Right renal pelvis (tissue), 4 donors: ENCODE measurements around the gene IDUA. TPM values are rescaled to one million over a fixed set of nuclear protein-coding genes. Genes with fewer than 3 reads are reported as not detected.

Experiments used
- DNase-seq, 4 donors: peaks; one replicate each; pipeline ENCODE4 v3.0.0-alpha.2; 2013; ENCODE audit warnings: low read depth in 4 of 4, low spot score in 3 of 4, missing footprints in 1 of 4
- polyA plus RNA-seq, 4 donors: library from polyadenylated mRNA; unstranded; fragments of 120-200 nt; gene quantifications; one replicate each; pipeline ENCODE4 v1.2.1, GENCODE V29; 2013; ENCODE audit not compliant: insufficient read length in 4 of 4

IDUA gene
- polyA plus RNA-seq, 4 donors, result 10.2 to 19.2 (median 12.9) TPM

DNA sequence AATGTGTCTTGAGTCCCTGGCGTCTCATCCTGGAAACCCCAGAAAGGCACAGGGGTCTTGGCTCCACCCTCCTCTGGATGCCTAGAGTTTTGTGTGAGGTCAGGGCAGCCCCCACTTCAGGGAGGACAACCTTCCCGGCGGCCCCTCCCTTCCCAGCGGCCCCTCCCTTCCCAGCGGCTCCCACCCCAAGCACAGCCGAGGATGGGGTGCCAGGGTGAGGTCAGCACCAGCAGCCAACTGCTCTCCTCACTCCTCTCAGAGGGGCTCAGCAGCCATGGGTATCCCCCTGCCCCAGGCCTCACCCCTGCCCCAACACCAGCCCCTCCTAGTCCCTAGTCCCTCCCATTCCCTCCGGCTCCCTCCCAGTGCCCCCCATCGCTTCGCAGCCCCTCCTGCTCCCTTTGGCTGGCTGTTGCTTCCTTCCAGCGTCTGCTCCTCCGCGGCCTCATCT, 30.9 kb upstream of the IDUA start:
- no peak for DNase-seq

DNA sequence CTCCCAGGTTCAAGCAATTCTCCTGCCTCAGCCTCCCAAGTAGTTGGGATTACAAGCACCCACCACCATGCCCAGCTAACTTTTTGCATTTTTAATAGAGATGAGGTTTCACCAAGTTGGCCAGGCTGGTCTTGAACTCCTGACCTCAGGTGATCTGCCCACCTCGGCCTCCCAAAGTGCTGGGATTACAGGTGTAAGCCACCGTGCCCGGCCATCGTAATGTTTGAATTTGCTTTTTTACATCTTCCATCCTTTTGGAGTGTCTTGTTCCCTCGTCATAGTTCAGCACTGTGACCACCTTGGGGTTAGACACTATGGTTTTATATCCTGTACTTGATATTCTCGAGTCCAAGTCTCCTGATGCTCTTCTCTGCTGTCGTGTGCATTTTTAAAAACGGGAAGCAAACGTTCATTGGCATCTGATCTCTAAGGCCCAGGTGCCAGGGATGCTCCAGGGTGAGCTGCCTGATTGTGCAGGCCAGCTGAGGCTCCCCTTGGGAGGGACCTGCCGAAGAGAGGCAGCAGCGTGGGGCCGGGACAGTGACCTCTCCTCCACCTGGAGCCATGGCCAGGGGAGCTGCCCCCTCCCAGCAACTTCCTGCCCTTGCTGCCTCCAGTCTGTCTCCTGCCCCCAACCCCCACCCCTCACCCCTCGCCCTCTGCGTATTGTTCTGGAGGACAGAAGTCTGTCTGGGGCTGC, 30.2 kb upstream of the IDUA start:
- no peak for DNase-seq

DNA sequence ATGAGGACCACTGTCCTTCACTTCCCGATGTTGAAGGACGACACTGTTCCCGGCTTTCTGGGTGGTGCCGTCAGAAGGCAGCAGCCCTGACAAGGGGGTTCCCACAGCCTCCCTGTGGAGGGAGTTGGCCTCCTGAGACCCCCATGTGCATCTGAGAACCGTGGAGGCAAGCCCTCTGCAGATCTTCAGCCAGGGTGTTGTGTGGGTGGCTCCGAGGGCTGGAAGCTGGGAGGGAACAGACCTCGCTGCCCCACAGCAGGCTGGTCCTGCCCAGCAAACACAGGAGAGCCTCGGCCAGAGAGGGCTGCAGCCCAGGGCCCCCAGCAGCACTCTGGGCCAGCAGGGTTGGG, 29.6 kb upstream of the IDUA start:
- no peak for DNase-seq

DNA sequence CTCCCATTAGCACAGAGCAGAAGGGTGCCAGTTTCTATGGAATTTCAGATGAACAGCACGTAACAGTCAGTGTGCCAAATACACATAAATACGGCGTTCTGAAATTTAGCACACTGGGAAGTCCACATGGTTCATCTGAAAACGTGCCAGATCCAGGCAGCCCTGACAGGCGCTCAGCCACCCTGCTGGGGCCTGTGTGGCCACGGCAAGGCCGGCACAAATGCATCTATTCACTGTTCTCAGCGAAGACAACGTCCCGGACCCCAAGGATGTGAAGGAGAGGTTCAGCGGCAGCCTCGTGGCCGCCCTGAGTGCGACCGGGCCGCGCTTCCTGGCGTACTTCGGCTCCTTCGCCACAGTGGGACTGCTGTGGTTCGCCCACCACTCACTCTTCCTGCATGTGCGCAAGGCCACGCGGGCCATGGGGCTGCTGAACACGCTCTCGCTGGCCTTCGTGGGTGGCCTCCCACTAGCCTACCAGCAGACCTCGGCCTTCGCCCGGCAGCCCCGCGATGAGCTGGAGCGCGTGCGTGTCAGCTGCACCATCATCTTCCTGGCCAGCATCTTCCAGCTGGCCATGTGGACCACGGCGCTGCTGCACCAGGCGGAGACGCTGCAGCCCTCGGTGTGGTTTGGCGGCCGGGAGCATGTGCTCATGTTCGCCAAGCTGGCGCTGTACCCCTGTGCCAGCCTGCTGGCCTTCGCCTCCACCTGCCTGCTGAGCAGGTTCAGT, 29.1 kb upstream of the IDUA start:
- no peak for DNase-seq

DNA sequence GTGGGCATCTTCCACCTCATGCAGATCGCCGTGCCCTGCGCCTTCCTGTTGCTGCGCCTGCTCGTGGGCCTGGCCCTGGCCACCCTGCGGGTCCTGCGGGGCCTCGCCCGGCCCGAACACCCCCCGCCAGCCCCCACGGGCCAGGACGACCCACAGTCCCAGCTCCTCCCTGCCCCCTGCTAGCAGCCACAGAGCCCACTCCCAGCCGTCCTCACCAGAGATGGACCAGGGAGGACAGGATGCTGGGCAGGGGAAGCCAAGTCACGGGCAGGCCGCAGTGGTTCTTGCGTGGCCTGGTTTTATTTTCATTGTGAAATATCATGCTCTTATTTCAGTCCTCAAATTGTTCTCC, 28.6 kb upstream of the IDUA start:
- DNase-seq, result no peak

DNA sequence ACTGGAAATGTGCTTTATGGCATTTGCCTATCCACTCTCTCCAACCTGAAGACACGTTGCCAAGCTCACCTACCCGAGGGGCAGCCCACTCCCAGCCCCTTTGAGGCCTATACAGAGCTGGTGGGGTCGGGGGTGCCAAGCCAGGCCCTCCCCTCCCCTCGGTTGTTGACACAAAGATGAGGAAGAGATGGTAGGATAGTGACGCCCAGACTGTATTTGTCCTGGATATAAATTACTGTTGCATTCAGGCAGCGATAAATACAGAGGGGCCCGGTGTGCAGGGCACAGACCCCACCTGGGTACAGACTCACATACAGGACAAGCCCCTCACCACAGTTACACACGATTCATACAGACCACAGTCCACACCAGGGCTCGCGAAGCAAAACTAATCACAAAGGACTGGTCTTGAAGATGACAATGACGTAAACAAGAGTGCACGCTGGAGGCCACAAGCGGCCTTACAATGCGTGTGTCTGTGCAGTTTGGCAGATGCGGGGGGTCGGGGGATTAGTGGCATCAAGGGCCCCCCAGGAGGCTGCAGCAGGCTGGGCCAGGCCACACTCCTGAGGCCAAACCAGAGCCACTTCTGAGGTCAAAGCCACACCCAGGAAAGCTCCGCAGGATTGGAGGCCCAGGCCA, 28.0 kb upstream of the IDUA start:
- DNase-seq, result no peak

DNA sequence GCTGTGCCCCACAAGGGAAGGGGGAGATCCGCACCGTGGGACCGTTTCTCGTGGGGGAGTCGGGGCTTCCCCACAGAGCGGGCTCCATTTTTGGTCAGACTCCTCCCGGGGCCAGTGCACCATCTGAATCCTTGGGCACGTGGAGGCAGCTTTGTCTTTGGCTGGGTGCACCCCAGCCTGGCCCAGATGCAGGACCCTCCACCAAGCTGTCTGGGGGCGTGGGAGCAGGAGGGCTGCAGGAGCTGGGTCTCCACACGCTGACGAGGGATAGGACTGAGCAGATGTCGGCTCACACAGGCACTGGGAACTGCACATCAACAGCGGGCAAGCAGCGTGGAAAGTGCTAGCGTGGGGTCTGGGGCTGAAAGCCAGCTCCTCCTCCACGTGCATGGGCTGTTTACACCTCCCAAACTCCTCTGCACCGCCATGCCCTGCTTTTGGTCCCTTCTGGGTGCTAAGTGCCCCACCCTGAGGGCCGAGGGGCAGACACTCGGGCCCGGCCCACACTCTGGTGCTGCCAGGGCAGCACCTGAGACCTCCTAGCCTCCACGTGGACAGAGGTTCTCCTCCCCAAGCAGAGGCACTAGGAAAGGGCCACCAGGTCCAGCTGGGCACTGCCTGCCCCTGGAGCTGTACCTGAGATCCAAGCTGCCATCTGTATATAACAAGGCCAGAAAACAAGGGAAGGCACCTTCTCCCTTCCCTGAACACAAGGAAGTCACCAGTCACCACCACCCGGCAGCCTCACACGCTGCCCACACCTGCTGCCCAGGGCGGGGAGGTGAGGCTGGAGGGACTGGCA, 27.3 kb upstream of the IDUA start:
- DNase-seq, result no peak

- DNase-seq, result no peak
These were observed 26.7 kb upstream of the IDUA start for GRCh38 chr4:960140-960635.

GRCh38 chr4:960636-961350, 26.1 kb upstream of the IDUA start:
- DNase-seq, result no peak

DNA sequence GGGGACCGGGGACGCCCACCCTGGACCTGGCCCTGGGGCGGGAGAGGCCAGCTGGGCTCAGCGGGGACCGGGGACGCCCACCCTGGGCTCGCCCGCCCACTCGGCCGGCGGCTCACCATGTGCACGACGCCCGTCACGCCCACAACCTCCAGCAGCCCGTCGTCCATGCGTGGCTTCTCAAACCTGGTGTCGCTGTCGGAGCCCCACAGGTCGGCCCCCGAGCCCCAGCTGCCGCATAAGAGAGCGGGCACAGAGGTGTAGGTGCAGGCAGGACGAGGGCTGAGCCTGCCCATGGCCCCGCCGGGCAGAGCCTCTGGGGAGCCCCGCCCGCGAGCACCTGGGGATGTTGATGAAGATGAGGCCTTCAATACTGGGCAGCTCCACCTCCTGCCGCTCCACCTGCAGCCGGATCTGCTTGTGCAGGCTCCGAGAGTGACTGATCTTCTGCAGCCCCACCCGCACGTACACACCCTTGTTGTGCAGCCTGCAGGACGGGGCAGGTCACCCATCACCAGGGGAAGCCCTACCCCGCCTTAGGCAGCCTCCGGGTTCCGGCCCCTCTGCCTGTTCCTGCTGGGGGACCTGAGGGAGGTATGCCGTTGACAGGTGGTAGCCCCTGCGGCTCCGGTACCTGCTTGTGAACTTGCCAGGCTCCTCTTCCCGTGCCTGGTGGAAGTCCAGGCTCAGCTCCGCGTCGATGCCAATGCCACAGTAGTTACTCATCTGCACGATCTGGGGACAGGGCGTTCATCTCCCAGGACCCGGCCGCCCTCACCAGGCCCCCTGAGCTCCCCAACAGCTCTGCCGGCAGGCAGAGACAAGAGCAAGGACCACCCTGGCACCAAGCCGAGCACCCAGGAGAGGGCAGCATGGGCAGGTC, 25.3 kb upstream of the IDUA start:
- no peak for DNase-seq

DNA sequence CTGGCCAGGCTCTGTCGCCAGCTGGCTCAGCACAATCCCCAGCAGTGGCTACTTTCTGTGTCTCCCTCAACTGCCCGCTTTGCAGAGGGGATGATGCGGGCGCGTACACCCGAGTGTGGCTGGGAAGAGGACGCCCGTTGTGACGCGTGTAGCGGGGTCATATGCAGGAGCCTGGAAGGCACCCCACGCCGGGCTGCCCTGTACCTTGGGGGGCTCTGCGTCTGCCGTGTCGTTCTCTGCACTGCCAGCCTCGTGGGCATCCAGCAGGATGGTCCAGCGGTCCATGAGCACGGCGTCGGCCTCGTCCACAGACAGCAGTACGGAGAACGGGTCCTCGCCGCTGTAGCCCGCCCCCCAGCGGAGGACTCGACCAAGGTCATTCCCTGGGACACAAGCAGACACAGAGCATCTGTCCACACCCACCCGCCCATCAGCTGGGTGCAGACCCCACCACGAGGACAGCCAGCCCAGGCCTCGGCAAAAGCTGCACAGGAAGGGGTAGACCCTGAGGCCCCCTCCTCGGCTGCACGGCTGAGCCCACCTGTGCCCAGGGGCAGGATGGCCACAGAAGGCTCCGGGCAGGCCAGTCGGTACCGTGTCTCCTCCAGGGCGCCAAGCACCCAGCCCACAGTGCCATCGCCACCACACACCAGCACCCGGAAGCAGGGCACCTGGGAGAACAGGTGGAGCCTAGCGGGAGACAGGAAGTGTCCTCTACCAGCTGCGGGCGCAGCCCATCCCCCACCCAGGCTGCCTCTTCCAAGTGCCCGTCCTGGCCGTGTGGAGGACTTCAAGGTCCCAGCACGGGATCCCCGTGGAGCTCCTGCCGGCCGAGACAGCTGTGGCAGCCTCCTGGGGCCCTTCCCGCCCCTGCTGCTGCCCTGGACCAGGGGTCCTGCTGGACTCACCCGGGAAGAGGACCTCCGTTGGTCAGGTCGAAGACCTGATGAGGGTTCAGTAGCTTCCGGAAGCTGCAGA, 24.3 kb upstream of the IDUA start:
- no peak for DNase-seq

- DNase-seq, result no peak
These were observed 23.3 kb upstream of the IDUA start for GRCh38 chr4:963276-964225.

DNA sequence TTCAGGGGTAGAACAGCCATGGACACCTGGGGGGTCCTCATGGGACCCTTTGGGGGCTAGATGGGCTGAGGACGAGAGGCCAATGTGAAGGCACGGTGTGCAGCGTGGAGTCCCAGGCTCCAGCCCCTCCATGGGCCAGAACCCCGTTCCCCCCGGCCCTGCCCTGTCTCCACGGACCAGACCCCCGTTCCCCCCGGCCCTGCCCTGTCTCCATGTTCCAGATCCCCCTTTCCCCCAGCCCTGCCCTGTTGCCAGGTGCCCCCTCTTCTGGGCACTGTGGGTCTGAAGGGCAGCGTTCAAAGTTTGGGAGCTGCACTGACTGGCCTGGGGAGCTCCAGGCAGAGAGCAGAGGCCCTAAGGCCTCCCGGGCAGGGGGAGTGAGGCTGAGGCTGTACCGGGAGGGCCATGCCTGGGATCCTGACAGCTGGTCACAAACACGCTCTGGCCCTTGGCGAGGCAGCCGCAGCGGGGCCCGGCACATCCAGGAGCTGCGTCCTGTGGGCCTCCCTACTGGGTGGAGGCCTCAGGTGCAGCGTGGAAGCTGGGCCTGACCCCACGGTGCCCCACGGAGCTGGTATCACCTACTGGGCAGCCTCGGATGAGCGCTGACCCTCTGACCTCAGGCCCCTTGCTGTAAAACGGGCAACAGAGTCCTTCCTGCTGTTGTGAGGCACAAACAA, 22.4 kb upstream of the IDUA start:
- DNase-seq, result no peak

GRCh38 chr4:965048-965765, 21.6 kb upstream of the IDUA start:
- no peak for DNase-seq

GRCh38 chr4:965766-966134, 21.1 kb upstream of the IDUA start:
- DNase-seq, result no peak
